HepG2 (cell line): Measurements from ENCODE around the gene IGIP. TPM values are rescaled to one million over a fixed set of nuclear protein-coding genes. Genes with fewer than 3 reads are reported as not detected.

Experiments
- ATAC-seq: fragments of 200-7000 bp; cut with Tn5 transposase; 3 replicates; pipeline ENCODE4 v1.9.1; 2020; ENCODE audit warnings: mild to moderate bottlenecking, moderate library complexity
- BruUV-seq: library from RNA; stranded (reverse); fragments of 400-500 nt; replicated peaks from 2 replicates; lab custom pipeline; 2021; lab: Mats Ljungman, UMichigan
- CTCF ChIA-PET: fragments of 300-600 bp; formaldehyde crosslinking; extraction: SDS; loops from one replicate; lab custom pipeline; 2021; ENCODE audit warnings: low total read pairs, inconsistent platforms, low intra/inter-chr PET ratio; lab: Yijun Ruan, JAX
- POLR2A ChIA-PET: fragments of 350-600 bp; sonication (Branson Sonifier 250); formaldehyde crosslinking; loops from one replicate; lab custom pipeline; 2020; ENCODE audit warnings: antibody characterized with exemption, inconsistent platforms; lab: Yijun Ruan, JAX
- DNase-seq: peaks from one replicate; pipeline ENCODE4 v3.0.0-alpha.2; 2015; ENCODE audit warnings: low spot score
- FAIRE-seq: peaks from 3 replicates; lab custom pipeline; 2011; peaks lifted over from hg19 to GRCh38; lab: Jason Lieb, UNC
- H2AFZ ChIP-seq: one replicate; pipeline ENCODE4 v1.6.1; 2011; ENCODE audit warnings: low read length, inconsistent platforms
- H3K27ac ChIP-seq: fragments of 300-600 bp; 3 replicates; pipeline ENCODE4 v1.8.0; 2011; ENCODE audit warnings: mixed run types, mild to moderate bottlenecking, mixed read lengths, low read length, inconsistent platforms; ENCODE audit not compliant: insufficient read depth; ENCODE audit errors: extremely low read length
- H3K27me3 ChIP-seq, 2 experiments: fragments of 200-600 bp in 1 of 2; 2 replicates in 1 of 2; 3 replicates in 1 of 2; pipeline versions ENCODE4 v1.6.0 to v1.8.0; 2011; ENCODE audit warnings: low read length in 2 of 2, mild to moderate bottlenecking in 2 of 2, moderate library complexity in 2 of 2, inconsistent platforms in 1 of 2; ENCODE audit not compliant: insufficient read depth in 2 of 2, control insufficient read depth in 1 of 2
- H3K36me3 ChIP-seq, 2 experiments: fragments of 200-600 bp in 1 of 2; replicated peaks in 1 of 2; 2 replicates in 1 of 2; 3 replicates in 1 of 2; pipeline versions ENCODE4 v1.5.1 to v1.8.0; 2011; ENCODE audit warnings: low read length in 2 of 2, inconsistent platforms in 1 of 2; ENCODE audit not compliant: insufficient read depth in 2 of 2, control insufficient read depth in 1 of 2
- H3K4me1 ChIP-seq: 2 replicates; pipeline ENCODE4 v1.5.1; 2012; ENCODE audit warnings: low read length, inconsistent platforms; ENCODE audit not compliant: insufficient read depth
- H3K4me2 ChIP-seq: 2 replicates; pipeline ENCODE4 v1.6.0; 2011; ENCODE audit warnings: low read depth, low read length, inconsistent platforms
- H3K4me3 ChIP-seq, 3 experiments: fragments of 200-600 bp in 1 of 3; sonication (generic), shearing (Covaris generic) in 1 of 3; replicated peaks in 1 of 3; 2 replicates each; pipeline ENCODE4 v1.5.1; 2011 to 2016; ENCODE audit warnings: low read length in 3 of 3, inconsistent platforms in 2 of 3, low read depth in 2 of 3, mild to moderate bottlenecking in 2 of 3, control low read depth in 1 of 3, mixed read lengths in 1 of 3; ENCODE audit not compliant: insufficient read depth in 1 of 3
- H3K79me2 ChIP-seq: one replicate; pipeline ENCODE4 v1.6.1; 2011; ENCODE audit warnings: low read length, inconsistent platforms; ENCODE audit not compliant: insufficient read depth
- H3K9ac ChIP-seq: 2 replicates; pipeline ENCODE4 v1.6.0; 2011; ENCODE audit warnings: mild to moderate bottlenecking, low read depth, low read length, inconsistent platforms; ENCODE audit not compliant: insufficient read depth
- H3K9me3 ChIP-seq: 2 replicates; pipeline ENCODE4 v1.5.1; 2012; ENCODE audit warnings: mild to moderate bottlenecking, low read length
- H4K20me1 ChIP-seq: 2 replicates; pipeline ENCODE4 v1.6.0; 2011; ENCODE audit warnings: inconsistent platforms, mild to moderate bottlenecking, low read length, moderate library complexity; ENCODE audit not compliant: insufficient read depth
- JARID2 ChIP-seq: sonication (generic); formaldehyde crosslinking; IDR thresholded peaks from 2 replicates; pipeline ENCODE4 v1.8.1; 2023; ENCODE audit warnings: missing genetic modification reagents, inconsistent platforms; ENCODE audit not compliant: insufficient replicate concordance
- ZNF230 ChIP-seq: sonication (generic); formaldehyde crosslinking; IDR thresholded peaks from 2 replicates; pipeline ENCODE4 v1.4.0; 2020; ENCODE audit warnings: mild to moderate bottlenecking, missing genetic modification reagents
- ZNF362 ChIP-seq: sonication (generic); formaldehyde crosslinking; IDR thresholded peaks from 2 replicates; pipeline ENCODE4 v1.4.0; 2020; ENCODE audit warnings: missing genetic modification reagents, mild to moderate bottlenecking, borderline replicate concordance
- ZNF598 ChIP-seq: sonication (generic); formaldehyde crosslinking; IDR thresholded peaks from 2 replicates; pipeline ENCODE4 v1.5.1; 2020; ENCODE audit warnings: mild to moderate bottlenecking, missing genetic modification reagents, borderline replicate concordance
- ZNF879 ChIP-seq: sonication (generic); formaldehyde crosslinking; IDR thresholded peaks from 2 replicates; pipeline ENCODE4 v1.8.1; 2023; ENCODE audit warnings: missing genetic modification reagents
- WGBS: methylation state at CpG from one replicate; pipeline ENCODE4 v1.1.6; 2017; ENCODE audit warnings: low lambda C conversion rate; 5-methylcytosine and 5-hydroxymethylcytosine counted together
- in situ Hi-C: cut with HindIII; loops from 2 replicates; pipeline ENCODE4 v1.10.0; 2017; ENCODE audit warnings: low pct_unique_long_range_greater_than_20kb; ENCODE audit not compliant: extremely low pct_ligation_motif_present
- intact Hi-C: fragments of 100-400 bp; cut with micrococcal nuclease; formaldehyde crosslinking; loops from one replicate; pipeline ENCODE4 v1.10.0; 2022; ENCODE audit not compliant: unreplicated experiment
- polyA plus RNA-seq, 8 experiments: library from polyadenylated mRNA; depleted of rRNA in 3 of 8; stranded (reverse) in 7 of 8; unstranded in 1 of 8; fragments of >200 nt; fragmentation: Illumina TruSeq in 4 of 8; extraction: Trizol in 4 of 8; gene quantifications; 2 replicates each; pipeline versions ENCODE4 v1.2.1 to v1.2.3, GENCODE V29; 2011 to 2016; ENCODE audit warnings: low read depth in 4 of 8, missing spikeins in 1 of 8, mixed read lengths in 1 of 8; ENCODE audit not compliant: insufficient read depth in 1 of 8
- total RNA-seq, 5 experiments: library from RNA; depleted of rRNA; stranded (reverse); fragments of >200 nt; fragmentation: Illumina TruSeq; extraction: Trizol; gene quantifications; 2 replicates each; pipeline ENCODE4 v1.2.3, GENCODE V29; 2016; ENCODE audit warnings: low read depth in 1 of 5

IGIP gene
- total and polyA plus RNA-seq, 2 of the 13 experiments (the other 11 are each of a cell fraction or from before 2014, with no cell fraction given), result 1.7 to 2.1 TPM

GRCh38 chr5:140143521-140144258 lies 18.0 kb downstream of the IGIP start:
- intact Hi-C loops, result loop anchor here (1.0 to 5.0 kb wide), 3 partner anchors 25 to 70 kb away; no protein-coding TSS in a partner anchor
- 93% methylated on average over 3 of the region's 3 CpGs for WGBS
- no peak overlapping the region for H3K27ac ChIP-seq
- BruUV-seq, result no TSS peak
- no peak for DNase-seq
- ChIA-PET POLR2A (interaction anchor here (2.0 kb wide), 1 partner anchor 36 kb away, joined by 4 read pairs; no protein-coding TSS in a partner anchor), CTCF (interaction anchor here (1.1 to 4.7 kb wide), 3 partner anchors 13 to 70 kb away, joined by 3 to 37 read pairs (median 3); no protein-coding TSS in a partner anchor)
- peaks cover 19% of the 10 kb centered on the region for H4K20me1 ChIP-seq
- H3K9ac ChIP-seq, result no peak overlapping the region
- no peaks in the 10 kb centered on the region for H3K9me3 ChIP-seq
- no peak overlapping the region for H3K4me3 ChIP-seq
- peak; percentile 11; the same call in 2 of the 3 replicates for ATAC-seq
- no peak for TF ChIP-seq ZNF879 (CRISPR knock-in tag)
- no peak for TF ChIP-seq ZNF362
- TF ChIP-seq ZNF598 (CRISPR knock-in tag), result 0 out of 2 replicates have a peak, but pooled peaks have one; percentile 4
- TF ChIP-seq ZNF230 (CRISPR knock-in tag), result 0 out of 2 replicates have a peak, but pooled peaks have one; percentile 22
- no peak for TF ChIP-seq JARID2 (CRISPR knock-in tag)
- no peak for FAIRE-seq
- H3K4me2 ChIP-seq, result no peak overlapping the region
- no peaks in the 10 kb centered on the region for H3K79me2 ChIP-seq
- peaks cover 56% of the 10 kb centered on the region for H3K4me1 ChIP-seq
- in situ Hi-C loops, result no loop called here
- no peak overlapping the region for H2AFZ ChIP-seq
- H3K36me3 ChIP-seq, result no peaks in the 10 kb centered on the region
- 0 out of 5 replicates have a peak, but pooled peaks cover 1 to 5% of the 10 kb centered on the region in 2 experiments for H3K27me3 ChIP-seq
